RWPE1 (cell line): ENCODE measurements around the gene MZT1.

Source experiments
- CTCF ChIA-PET: fragments of 350-600 bp; sonication (Branson Sonifier 250); formaldehyde crosslinking; extraction: SDS; loops from one replicate; lab custom pipeline; 2021; lab: Yijun Ruan, JAX
- POLR2A ChIA-PET: fragments of 400-600 bp; formaldehyde crosslinking; extraction: SDS; loops from one replicate; lab custom pipeline; 2020; ENCODE audit warnings: antibody characterized with exemption; ENCODE audit not compliant: low non-redundant PET; lab: Yijun Ruan, JAX
- DNase-seq: peaks from one replicate; pipeline ENCODE4 v3.0.0; 2012; ENCODE audit warnings: low spot score
- H3K27ac ChIP-seq: fragments of 450-650 bp; 2 replicates; pipeline ENCODE4 v1.5.1; 2017
- TF ChIP-seq, protein P1 (sequence below): fragments of 450-650 bp; conservative IDR thresholded peaks from 2 replicates; pipeline ENCODE4 v1.5.1; 2017; ENCODE audit warnings: low read depth, mild to moderate bottlenecking

MZT1 gene

DNA sequence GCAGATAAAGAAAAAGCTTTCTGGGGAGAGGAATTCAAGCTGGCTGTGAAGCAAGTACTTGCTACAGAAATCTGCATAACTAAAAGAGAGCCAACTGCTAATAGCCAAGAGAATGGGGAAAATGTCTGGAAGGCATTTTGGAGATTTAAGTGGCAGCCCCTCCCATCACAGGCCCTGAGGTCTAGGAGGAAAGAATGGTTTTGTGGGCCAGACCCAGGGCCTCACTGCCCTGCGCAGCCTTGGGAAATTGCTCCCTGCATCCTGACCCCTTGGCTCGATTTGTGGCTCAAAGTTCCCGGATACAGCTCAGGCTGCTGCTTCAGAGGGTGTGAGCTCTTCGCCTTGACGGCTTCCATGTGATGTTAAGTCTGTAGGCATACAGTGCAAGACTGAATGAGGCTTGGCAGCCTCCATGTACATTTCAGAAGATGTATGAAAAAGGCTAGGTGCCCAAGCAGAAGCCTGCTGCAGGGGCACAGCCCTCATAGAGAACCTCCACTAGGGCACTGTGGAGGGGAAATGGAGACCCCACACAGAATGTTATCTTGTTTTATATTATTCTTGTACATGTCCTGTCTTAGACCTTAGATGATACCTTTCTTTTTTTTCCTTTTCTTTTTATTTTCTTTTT is 34.4 kb downstream of the MZT1 start:
- TF ChIP-seq, protein P1, sequence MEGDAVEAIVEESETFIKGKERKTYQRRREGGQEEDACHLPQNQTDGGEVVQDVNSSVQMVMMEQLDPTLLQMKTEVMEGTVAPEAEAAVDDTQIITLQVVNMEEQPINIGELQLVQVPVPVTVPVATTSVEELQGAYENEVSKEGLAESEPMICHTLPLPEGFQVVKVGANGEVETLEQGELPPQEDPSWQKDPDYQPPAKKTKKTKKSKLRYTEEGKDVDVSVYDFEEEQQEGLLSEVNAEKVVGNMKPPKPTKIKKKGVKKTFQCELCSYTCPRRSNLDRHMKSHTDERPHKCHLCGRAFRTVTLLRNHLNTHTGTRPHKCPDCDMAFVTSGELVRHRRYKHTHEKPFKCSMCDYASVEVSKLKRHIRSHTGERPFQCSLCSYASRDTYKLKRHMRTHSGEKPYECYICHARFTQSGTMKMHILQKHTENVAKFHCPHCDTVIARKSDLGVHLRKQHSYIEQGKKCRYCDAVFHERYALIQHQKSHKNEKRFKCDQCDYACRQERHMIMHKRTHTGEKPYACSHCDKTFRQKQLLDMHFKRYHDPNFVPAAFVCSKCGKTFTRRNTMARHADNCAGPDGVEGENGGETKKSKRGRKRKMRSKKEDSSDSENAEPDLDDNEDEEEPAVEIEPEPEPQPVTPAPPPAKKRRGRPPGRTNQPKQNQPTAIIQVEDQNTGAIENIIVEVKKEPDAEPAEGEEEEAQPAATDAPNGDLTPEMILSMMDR = no peak
- POLR2A ChIA-PET = no interaction called here
- DNase-seq = no peak
- CTCF ChIA-PET = no interaction called here
- H3K27ac ChIP-seq = no peak overlapping the region

GRCh38 chr13:72689181-72689696 is 38.2 kb downstream of the MZT1 start:
- POLR2A ChIA-PET = no interaction called here
- no peak overlapping the region for H3K27ac ChIP-seq
- DNase-seq = no peak
- TF ChIP-seq, protein P1 = no peak
- CTCF ChIA-PET = no interaction called here

GRCh38 chr13:72686766-72687165 is 40.7 kb downstream of the MZT1 start:
- POLR2A ChIA-PET = no interaction called here
- no peak for DNase-seq
- no peak overlapping the region for H3K27ac ChIP-seq
- CTCF ChIA-PET = no interaction called here
- TF ChIP-seq, protein P1 = no peak

DNA sequence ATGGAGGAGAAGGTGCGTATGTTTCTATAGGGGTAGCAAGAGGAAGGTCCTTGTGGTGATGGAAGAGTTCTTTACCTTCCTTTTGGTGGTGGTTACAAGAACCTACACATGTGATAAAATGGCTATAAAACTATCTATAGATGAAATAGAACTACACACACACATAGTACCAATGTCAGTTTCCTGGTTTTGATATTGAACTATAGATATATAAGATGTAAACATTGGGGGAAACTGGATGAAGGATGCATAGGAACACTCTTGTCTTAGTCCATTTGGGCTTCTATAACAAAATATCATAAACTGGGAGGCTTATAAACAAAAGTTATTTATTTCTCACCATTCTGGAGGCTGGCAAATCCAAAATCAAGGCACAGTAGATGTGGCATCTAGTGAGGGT is 47.1 kb downstream of the MZT1 start:
- CTCF ChIA-PET = no interaction called here
- DNase-seq = no peak
- H3K27ac ChIP-seq = no peak overlapping the region
- TF ChIP-seq, protein P1 = no peak
- POLR2A ChIA-PET = no interaction called here

GRCh38 chr13:72678312-72678711 is 49.1 kb downstream of the MZT1 start:
- ChIA-PET CTCF (interaction anchor here (0.8 kb wide), 1 partner anchor 29 kb away, joined by 4 read pairs; no protein-coding TSS in a partner anchor), POLR2A (no interaction called here)
- DNase-seq = no peak
- TF ChIP-seq, protein P1 = no peak
- H3K27ac ChIP-seq = no peak overlapping the region

DNA sequence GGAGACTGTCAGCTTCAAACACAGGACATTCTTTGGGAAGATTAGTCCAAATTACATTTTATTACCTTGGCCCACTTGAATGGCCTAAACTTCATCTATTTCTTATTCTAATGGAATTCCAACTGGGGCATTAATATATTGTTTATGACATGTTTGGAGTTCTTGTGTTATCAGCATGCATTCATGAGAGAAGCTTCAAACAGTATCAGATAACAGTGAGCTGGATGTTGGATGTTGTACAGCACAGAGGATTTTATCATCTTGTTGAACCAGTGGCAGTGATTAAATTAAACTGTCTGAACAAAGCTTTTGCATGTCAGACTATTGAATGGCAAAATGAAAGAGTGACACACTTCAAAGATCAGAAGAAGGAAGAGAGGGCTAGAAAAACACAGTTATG is 50.0 kb downstream of the MZT1 start:
- TF ChIP-seq, protein P1 = no peak
- no peak overlapping the region for H3K27ac ChIP-seq
- ChIA-PET CTCF (no interaction called here), POLR2A (no interaction called here)
- DNase-seq = no peak
